Stimulated activated CD4-positive, alpha-beta T cell treated with anti-CD3 and anti-CD28 coated beads, Interleukin-12 subunit alpha, Interleukin-12 subunit beta, amount 100 ng/mL, for 4 hours (primary cell): ENCODE data around the gene IL13.
"Not testable (repeated sequence)": the region's sequence is repeated elsewhere in the genome, so short reads cannot be mapped to it uniquely, and the experiment has no call there.

Experiments
- DNase-seq: peaks from one replicate; pipeline ENCODE4 v3.0.0-alpha.2; 2020

The IL13 gene

GRCh38 chr5:132691755-132692631 lies 34.0 kb downstream of the IL13 start:
- DNase-seq, result not testable (repeated sequence)

GRCh38 chr5:132692632-132692967 lies 34.6 kb downstream of the IL13 start:
- DNase-seq, result no peak

- DNase-seq, result no peak
Measured at GRCh38 chr5:132695956-132696355, 38.0 kb downstream of the IL13 start.

- no peak for DNase-seq
Measured at GRCh38 chr5:132704875-132705274, 46.9 kb downstream of the IL13 start.

GRCh38 chr5:132708645-132709044 lies 50.7 kb downstream of the IL13 start:
- DNase-seq, result no peak
